Colonic mucosa (tissue), 4 donors: ENCODE data around the gene VAV2. TPM values are rescaled to one million over a fixed set of nuclear protein-coding genes. Genes with fewer than 3 reads are reported as not detected.
A peak's percentile ranks its signal among the peaks of the same experiment; 100 is the strongest.

Experiments used
- DNase-seq: peaks from one replicate; pipeline ENCODE4 v3.0.0-alpha.2; 2020
- H3K27ac ChIP-seq: fragments of 200-600 bp; one replicate; pipeline ENCODE4 v1.8.0; 2021
- H3K27me3 ChIP-seq: fragments of 200-600 bp; one replicate; pipeline ENCODE4 v1.8.0; 2021
- H3K36me3 ChIP-seq: fragments of 200-600 bp; one replicate; pipeline ENCODE4 v1.8.0; 2021
- H3K4me1 ChIP-seq: fragments of 200-600 bp; one replicate; pipeline ENCODE4 v1.8.0; 2021; ENCODE audit warnings: mild to moderate bottlenecking
- H3K4me3 ChIP-seq: fragments of 200-600 bp; one replicate; pipeline ENCODE4 v1.8.0; 2021
- H3K9ac ChIP-seq, 2 donors: one replicate each; pipeline ENCODE4 v1.7.0; 2013; ENCODE audit warnings: control low read depth in 2 of 2, low read depth in 2 of 2, low read length in 2 of 2
- H3K9me3 ChIP-seq: fragments of 200-600 bp; one replicate; pipeline ENCODE4 v1.8.0; 2021
- intact Hi-C: fragments of 100-400 bp; cut with DNase I; formaldehyde crosslinking; loops from one replicate; pipeline ENCODE4 v1.14.1; 2022
- total RNA-seq, 2 donors: library from RNA; stranded (reverse); fragmentation: NEBNext Ultra II Directional in 1 of 2; extraction: Animal tissue kit (Norgen Biotek cat#: 25700) in 1 of 2; gene quantifications; one replicate each; pipeline ENCODE4 v1.2.1, GENCODE V29; 2021
- TF ChIP-seq, protein P1 (sequence below): fragments of 200-600 bp; IDR thresholded peaks from one replicate; pipeline ENCODE4 v1.8.0; 2022; ENCODE audit warnings: antibody characterized with exemption, mild to moderate bottlenecking
- donor health status: healthy.
- donor health status: DM: no; HTN: no; CAD: no.
- donor health status: DM: no; HTN: no; CAD: no.

The VAV2 gene
- total RNA-seq, 2 donors from 2014 or later = 30.7 to 45.1 TPM

DNA sequence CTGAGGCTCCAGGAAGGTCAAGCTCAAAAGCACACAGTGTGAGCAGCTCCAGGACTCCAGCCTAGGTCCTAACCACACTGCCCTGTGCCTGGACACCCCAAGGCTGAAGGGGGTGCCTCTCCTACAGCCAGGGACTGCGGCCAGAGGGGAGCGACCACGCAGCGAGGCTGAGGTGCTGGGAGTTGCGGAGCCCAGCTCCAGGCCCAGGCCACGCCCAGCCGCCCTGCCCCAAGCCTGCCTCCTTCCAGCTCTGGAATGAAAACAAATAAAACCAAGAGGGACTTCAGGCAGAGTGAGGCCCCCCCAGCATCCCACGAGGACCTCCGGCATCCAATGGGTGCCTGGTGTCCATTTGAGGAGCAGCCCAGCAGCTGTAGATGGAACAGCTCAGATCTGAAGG lies 15.2 kb downstream of the VAV2 start:
- Histone ChIP-seq H3K36me3 (no peaks in the 10 kb centered on the region), H3K4me3 (no peak overlapping the region), H3K27ac (no peak overlapping the region), H3K4me1 (peaks cover 14% of the 10 kb centered on the region), H3K9ac (no peak overlapping the region), H3K27me3 (no peaks in the 10 kb centered on the region), H3K9me3 (no peaks in the 10 kb centered on the region)
- no peak for DNase-seq
- TF ChIP-seq, protein P1, sequence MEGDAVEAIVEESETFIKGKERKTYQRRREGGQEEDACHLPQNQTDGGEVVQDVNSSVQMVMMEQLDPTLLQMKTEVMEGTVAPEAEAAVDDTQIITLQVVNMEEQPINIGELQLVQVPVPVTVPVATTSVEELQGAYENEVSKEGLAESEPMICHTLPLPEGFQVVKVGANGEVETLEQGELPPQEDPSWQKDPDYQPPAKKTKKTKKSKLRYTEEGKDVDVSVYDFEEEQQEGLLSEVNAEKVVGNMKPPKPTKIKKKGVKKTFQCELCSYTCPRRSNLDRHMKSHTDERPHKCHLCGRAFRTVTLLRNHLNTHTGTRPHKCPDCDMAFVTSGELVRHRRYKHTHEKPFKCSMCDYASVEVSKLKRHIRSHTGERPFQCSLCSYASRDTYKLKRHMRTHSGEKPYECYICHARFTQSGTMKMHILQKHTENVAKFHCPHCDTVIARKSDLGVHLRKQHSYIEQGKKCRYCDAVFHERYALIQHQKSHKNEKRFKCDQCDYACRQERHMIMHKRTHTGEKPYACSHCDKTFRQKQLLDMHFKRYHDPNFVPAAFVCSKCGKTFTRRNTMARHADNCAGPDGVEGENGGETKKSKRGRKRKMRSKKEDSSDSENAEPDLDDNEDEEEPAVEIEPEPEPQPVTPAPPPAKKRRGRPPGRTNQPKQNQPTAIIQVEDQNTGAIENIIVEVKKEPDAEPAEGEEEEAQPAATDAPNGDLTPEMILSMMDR = no peak
- intact Hi-C loops = no loop called here

DNA sequence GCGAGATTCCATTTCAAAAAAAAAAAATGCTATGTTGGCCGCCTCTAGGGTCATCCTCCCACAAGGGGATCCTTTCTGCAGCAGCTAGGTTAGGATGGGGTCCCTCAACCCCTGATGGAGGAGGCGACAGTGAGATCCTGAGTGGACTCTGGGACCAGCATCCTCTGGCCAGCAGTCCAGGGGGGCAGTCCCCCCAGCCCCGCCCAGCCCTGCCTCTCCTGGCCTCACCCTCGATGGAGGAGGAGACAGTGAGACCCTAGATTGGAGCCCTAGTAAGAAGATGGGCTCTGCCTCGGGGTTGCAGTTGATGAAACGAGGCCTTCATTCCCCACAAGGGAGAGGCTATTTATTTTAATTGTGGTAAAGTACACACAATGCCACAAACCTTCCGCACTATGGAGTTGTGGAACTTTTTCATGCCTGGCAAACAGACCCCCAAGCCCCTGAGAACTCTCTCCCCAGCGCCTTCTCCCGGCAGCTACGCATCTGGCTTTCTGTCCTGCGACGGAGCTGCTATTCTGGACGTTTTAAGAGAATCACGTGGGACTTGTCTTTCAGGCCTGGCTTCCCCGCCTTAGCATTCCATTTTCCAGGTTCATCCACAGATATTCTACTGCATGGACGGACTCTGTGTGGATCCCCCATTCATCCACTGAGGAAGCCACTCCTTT lies 15.8 kb downstream of the VAV2 start:
- Histone ChIP-seq H3K4me3 (no peak overlapping the region), H3K9ac (no peak overlapping the region), H3K27me3 (no peaks in the 10 kb centered on the region), H3K36me3 (no peaks in the 10 kb centered on the region), H3K9me3 (no peaks in the 10 kb centered on the region), H3K4me1 (peaks cover 17% of the 10 kb centered on the region), H3K27ac (no peak overlapping the region)
- no peak for DNase-seq
- intact Hi-C loops = no loop called here
- TF ChIP-seq, protein P1 = no peak

DNA sequence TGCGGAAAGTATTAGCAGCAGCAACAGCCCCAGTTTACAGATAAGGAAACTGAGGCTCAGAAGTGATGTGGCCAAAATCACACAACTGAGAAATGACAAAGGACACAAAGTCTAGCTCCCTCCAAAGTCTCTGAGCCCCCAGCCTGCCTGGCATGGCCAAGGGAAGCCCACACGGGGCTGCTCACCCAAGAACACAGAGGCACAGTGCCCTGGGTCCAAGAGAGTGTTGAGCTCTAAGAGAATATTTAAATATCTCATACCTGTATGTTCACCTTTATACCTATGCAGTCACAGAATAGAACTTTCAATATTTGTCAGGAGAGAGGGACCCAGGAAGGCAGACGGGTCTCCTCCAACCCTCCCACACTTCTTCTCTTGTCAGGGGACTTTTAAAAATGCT lies 16.6 kb downstream of the VAV2 start:
- TF ChIP-seq, protein P1 = no peak
- Histone ChIP-seq H3K4me1 (peaks cover 22% of the 10 kb centered on the region), H3K27ac (no peak overlapping the region), H3K4me3 (no peak overlapping the region), H3K9me3 (no peaks in the 10 kb centered on the region), H3K27me3 (no peaks in the 10 kb centered on the region), H3K9ac (no peak overlapping the region), H3K36me3 (no peaks in the 10 kb centered on the region)
- no peak for DNase-seq
- intact Hi-C loops = no loop called here

DNA sequence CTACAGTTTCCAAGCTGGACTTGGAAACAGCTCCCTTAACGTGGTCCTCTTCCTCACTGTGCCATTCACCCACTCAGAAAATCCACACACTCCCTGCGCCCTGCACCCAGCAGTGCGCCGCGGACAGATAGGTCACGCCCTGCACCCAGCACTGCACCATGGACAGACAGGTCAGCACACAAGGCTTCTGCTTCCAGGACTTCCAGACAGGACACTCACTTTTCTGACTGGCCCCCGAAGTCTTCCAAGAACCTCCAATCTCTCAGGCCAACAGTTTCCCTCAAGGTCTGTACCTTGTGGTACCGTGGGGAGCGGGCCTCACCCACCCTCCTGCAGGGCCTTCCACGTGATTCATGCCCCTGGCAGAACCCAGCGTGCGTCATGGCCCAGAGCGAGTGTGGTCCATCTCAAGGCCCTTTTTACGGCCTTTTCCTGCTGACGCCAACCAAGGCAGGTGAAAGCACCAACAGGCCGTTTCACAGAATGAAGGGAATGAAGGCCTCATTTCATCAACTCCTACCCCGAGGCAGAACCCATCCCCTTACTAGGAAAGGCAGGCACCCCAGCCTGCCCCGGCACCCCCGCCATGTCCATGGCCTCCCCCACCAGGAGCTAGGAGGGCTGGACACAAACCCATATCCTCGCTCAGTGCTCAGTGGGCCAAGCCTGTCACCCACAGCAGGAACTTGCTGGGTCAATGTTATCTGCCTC lies 17.3 kb downstream of the VAV2 start:
- no peak overlapping the region for H3K9ac ChIP-seq
- peaks cover 22% of the 10 kb centered on the region for H3K4me1 ChIP-seq
- no peak overlapping the region for H3K27ac ChIP-seq
- DNase-seq = no peak
- intact Hi-C loops = no loop called here
- H3K27me3 ChIP-seq = no peaks in the 10 kb centered on the region
- no peaks in the 10 kb centered on the region for H3K36me3 ChIP-seq
- H3K4me3 ChIP-seq = no peak overlapping the region
- no peaks in the 10 kb centered on the region for H3K9me3 ChIP-seq
- TF ChIP-seq, protein P1 = no peak

DNA sequence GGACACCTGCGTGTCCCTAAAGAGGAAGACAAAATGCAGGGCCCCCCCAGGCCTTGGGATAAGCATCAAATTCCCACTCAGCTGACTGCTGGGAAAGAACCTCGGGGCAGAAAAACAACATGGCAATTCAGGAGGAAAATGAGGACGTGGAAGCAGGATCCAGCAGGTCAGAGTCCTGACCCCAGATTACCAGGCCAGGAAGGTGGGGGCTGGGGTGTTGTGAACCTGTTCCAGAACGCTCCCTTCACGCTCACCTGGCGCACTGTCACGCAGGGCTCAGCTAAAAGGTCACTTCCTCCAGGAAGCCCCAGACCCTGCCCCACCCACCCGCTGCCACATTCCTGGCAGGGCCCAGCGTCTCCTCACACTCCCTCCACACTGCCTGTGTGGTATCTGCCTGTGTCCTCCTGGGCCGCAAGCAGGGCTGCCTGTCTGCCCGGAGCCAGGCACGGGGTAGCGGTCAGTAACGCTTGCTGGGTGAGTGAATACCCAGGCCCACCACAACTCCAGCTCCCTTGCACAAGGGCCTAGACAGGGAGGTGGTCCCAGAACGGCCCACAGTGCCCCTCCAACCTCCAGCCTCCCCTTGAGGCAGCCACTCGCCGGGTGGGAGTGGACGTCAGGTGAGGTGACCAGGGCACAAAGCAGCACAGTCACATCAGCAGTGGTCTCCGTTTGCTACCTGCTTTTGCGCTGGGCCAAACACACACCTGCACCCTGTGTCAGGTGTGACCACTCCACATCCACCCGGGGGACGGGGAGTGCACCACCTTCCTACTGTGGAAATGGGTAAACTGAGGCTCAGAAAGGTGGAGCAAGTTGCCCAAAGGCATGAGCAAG lies 18.1 kb downstream of the VAV2 start:
- Histone ChIP-seq H3K4me3 (no peak overlapping the region), H3K27ac (no peak overlapping the region), H3K4me1 (peaks cover 22% of the 10 kb centered on the region), H3K9me3 (no peaks in the 10 kb centered on the region), H3K9ac (peak overlapping the region in 1 of 2 donors; percentile 28), H3K36me3 (no peaks in the 10 kb centered on the region), H3K27me3 (no peaks in the 10 kb centered on the region)
- DNase-seq = peak; percentile 71
- TF ChIP-seq, protein P1 = no peak
- intact Hi-C loops = no loop called here
